GM23248 (cell line): ENCODE data around the gene DRD4.

Source experiments
- EZH2 ChIP-seq: fragments of 200-600 bp; sonication (generic); IDR thresholded peaks from 2 replicates; pipeline ENCODE4 v1.6.1; 2018; ENCODE audit warnings: antibody characterized with exemption, mild to moderate bottlenecking; ENCODE audit not compliant: insufficient read depth, poor library complexity, severe bottlenecking
- EZH2phosphoT487 ChIP-seq: fragments of 200-600 bp; sonication (generic); IDR thresholded peaks from 2 replicates; pipeline ENCODE4 v1.6.1; 2018; ENCODE audit warnings: antibody characterized with exemption, moderate library complexity, mild to moderate bottlenecking, low read depth; ENCODE audit not compliant: insufficient read depth

GRCh38 chr11:650482-650881, 13.4 kb downstream of the DRD4 start:
- no peak for TF ChIP-seq EZH2
- no peak for TF ChIP-seq EZH2phosphoT487
